PFSK-1 (cell line): ENCODE results near the gene MACROD1.

ENCODE experiments used
- FOXP2 ChIP-seq: optimal IDR thresholded peaks from 2 replicates; pipeline ENCODE3; 2011; ENCODE audit warnings: borderline replicate concordance, control low read depth, inconsistent platforms; ENCODE audit not compliant: insufficient read depth; ENCODE audit errors: extremely low read length, extremely low read depth
- POLR2AphosphoS5 ChIP-seq: IDR thresholded peaks from 2 replicates; pipeline ENCODE4 v1.6.1; 2012; ENCODE audit warnings: low read depth, mild to moderate bottlenecking, control low read depth, low read length, moderate library complexity
- REST ChIP-seq, 2 experiments: IDR thresholded peaks; 2 replicates each; pipeline versions ENCODE4 v1.6.1 to v1.8.0; 2011 to 2012; ENCODE audit warnings: low read depth in 2 of 2, low read length in 2 of 2, control low read depth in 1 of 2, inconsistent platforms in 1 of 2, mild to moderate bottlenecking in 1 of 2, moderate library complexity in 1 of 2; ENCODE audit not compliant: insufficient read depth in 1 of 2
- SIN3A ChIP-seq: IDR thresholded peaks from 2 replicates; pipeline ENCODE4 v1.6.1; 2012; ENCODE audit warnings: mild to moderate bottlenecking, low read length, moderate library complexity, borderline replicate concordance; ENCODE audit not compliant: insufficient read depth
- TAF1 ChIP-seq: IDR thresholded peaks from 2 replicates; pipeline ENCODE4 v1.6.1; 2012; ENCODE audit warnings: low read length, control low read depth, borderline replicate concordance; ENCODE audit not compliant: insufficient read depth

The MACROD1 gene

DNA sequence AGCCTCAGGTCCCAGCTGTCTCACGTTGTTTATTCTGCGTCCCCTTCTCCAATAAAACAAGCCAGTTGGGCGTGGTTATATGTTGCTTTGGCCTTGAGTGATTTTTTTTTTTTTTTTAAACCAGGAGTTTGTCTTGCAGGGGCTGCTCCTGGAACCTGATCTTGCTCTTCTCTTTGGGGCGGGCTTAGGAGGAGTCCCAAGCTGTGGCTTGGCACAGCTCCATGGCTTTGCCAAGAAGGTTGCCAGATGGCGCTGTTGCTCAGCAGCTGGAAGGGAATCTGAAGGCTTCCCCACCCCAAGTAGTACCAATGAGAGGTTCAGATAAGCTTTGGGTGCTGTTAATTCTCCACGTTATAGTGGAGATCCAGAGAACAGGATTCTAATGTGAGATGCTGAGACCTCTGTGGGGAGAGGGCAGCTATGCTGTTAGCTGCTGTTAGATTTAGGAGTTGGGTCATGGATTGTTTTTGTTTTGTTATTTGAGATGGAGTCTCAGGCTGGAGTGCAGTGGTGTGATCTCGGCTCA is 38.6 kb upstream of the MACROD1 start:
- TF ChIP-seq POLR2AphosphoS5 (peak; percentile 30; the same call in 1 of the 2 replicates), SIN3A (no peak)

DNA sequence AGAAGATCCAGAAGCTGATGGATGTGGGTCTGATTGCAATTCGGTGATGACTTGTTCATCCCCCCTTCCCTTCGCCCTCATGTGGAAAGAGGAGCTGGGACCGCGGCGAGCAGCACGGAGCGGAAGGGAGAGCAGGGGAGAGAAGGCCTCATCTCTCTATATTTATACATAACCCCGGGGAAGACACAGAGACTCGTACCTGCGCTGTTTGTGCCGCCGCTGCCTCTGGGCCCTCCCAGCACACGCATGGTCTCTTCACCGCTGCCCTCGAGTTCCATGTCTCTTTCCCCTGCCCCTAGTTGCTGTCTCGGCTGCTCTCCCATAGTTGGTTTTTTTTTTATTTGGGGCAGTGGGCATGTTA is 38.1 kb upstream of the MACROD1 start:
- TF ChIP-seq REST (IDR thresholded peaks at IDR 0.05; ENCODE audit: insufficient read depth in 1 of 2, low read depth in 2 of 2, low read length in 2 of 2) = no peak
- no peak for TF ChIP-seq SIN3A
- no peak for TF ChIP-seq FOXP2
- TF ChIP-seq TAF1 = no peak

- TF ChIP-seq TAF1 (no peak), REST (IDR thresholded peaks at IDR 0.05; ENCODE audit: insufficient read depth in 1 of 2, low read depth in 2 of 2, low read length in 2 of 2) (no peak), POLR2AphosphoS5 (no peak), SIN3A (no peak), FOXP2 (no peak)
These were observed 37.6 kb upstream of the MACROD1 start for GRCh38 chr11:64203421-64204079.

DNA sequence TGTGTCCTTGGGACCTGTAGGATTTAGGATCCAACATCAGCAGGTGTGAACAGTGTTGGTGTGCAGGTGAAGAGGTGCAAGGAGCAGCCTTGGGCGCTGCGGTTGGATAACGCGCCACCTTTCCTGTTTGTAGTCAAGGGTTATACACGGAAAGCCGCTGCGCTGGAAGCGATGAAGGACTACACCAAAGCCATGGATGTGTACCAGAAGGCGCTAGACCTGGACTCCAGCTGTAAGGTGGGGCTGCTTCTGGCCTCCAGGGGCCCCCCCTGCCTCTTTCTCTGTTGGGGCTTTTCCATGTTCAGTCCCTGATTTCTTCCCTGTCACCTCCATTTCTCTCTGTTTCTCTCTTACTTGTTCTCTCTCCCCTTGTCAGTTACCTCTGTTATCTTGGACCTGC is 37.1 kb upstream of the MACROD1 start:
- TF ChIP-seq SIN3A (no peak), FOXP2 (no peak), REST (IDR thresholded peaks at IDR 0.05; ENCODE audit: insufficient read depth in 1 of 2, low read depth in 2 of 2, low read length in 2 of 2) (no peak), TAF1 (no peak)

DNA sequence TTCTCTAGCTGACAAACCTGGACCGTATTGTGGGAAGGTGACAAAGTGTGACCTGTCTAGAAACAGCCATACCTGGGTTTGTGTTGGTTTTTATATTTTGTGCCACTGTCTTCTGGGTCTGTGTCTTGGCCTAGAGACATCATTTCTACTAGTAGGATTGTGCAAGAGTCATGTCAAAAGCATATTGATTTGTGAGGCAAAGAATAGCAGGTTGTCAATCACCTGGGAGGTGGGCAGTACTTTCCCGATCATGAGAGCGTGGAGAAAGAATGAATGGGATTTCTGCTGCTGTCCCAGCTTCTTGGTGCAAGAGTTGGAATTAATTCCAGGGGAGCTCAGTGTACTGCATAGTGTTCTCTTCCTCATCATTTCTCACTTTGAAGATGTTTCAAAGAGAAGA is 35.6 kb upstream of the MACROD1 start:
- no peak for TF ChIP-seq REST (IDR thresholded peaks at IDR 0.05; ENCODE audit: insufficient read depth in 1 of 2, low read depth in 2 of 2, low read length in 2 of 2)
- no peak for TF ChIP-seq TAF1
- TF ChIP-seq POLR2AphosphoS5 = no peak
- no peak for TF ChIP-seq SIN3A
- no peak for TF ChIP-seq FOXP2
